DMS79 treated with DMSO at 0.1 percent for 48 hours (cell line): ENCODE measurements around the gene SLC16A8.
"Not testable (repeated sequence)": the region's sequence is repeated elsewhere in the genome, so short reads cannot be mapped to it uniquely, and the experiment has no call there.

Experiments used
- DNase-seq: peaks from one replicate; lab custom pipeline; 2025; lab: John Stamatoyannopoulos, UW

Gene SLC16A8

DNA sequence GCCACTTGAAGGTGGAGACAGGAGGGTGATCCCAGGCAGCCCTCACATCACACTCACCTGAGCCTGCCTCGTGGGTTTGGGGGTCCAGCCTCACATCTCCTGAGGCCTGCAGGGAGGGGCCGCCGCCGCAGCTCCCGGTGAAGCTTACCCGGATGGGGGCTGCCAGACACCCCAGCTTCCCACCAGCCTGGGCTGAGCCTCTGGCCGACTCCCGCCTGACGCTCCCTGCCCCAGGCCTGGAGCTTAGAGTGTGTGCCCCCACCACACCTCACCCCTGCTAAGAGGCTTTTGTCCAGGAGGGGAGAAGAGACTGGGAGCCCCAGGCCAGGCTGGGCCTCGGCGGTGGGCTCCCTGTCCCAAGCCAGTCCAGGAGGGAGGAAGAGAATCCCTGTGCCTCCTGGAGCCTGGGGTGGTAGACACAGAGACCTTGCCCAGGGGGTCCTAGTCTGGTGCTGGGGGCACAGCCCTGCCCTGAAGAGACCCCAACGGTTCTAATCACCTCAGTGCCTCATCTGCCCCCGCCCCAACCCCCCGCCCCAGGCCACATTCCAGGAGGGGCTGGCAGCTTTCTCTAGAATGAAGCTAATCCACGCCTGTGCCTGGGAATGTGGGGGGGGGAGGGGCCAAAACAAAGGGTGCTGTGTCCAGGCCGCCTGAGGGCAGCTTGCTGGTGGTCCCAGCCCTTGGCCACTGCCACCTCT lies at the start of gene SLC16A8:
TSS of gene SLC16A8 (minus strand) at position 254 of the 701 bp plus-strand sequence. CDS start 1,311 bp downstream, outside the sequence.
- DNase-seq: no peak

GRCh38 chr22:38133331-38133730 lies 49.3 kb upstream of the SLC16A8 start:
- DNase-seq: no peak

DNA sequence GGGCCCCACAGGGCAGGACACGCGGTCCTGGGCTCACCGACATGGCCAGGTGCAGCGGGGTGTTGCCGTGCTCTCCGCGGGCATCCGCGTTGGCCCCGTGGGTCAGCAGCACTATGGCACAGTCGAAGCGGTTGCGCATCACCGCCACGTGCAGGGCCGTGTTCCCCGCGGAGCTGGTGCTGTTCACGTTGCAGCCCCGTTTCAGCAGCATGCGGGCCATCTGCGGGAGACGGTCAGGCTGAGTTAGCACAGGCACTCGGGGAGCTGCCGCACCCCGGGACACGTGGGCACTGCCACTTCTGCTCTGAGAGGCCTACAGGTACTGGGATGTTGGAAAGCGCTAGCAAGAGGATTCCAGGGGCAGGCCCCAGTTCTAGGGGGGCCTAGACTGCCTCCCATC lies 48.8 kb upstream of the SLC16A8 start:
- DNase-seq: no peak

DNA sequence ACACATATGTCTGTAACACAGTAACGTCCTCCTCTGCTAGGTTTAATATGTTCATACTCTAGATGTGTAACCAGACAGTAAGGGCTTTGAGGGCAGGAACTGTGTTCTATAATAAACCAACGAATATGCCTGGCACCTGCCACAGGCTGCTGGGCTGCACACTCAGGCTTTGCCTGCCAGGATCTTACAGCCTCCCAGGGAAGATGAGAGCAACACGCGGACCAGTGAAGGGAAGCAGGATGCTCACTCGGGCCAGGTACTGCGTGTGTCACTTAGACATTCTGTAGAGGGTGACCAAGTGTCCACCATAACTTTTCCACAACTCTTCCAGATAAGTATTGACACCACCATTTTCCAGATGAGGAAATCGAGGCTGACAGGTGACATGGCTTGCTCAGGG lies 48.2 kb upstream of the SLC16A8 start:
- no peak for DNase-seq

- DNase-seq: no peak
Measured at GRCh38 chr22:38131399-38131798, 47.4 kb upstream of the SLC16A8 start.

DNA sequence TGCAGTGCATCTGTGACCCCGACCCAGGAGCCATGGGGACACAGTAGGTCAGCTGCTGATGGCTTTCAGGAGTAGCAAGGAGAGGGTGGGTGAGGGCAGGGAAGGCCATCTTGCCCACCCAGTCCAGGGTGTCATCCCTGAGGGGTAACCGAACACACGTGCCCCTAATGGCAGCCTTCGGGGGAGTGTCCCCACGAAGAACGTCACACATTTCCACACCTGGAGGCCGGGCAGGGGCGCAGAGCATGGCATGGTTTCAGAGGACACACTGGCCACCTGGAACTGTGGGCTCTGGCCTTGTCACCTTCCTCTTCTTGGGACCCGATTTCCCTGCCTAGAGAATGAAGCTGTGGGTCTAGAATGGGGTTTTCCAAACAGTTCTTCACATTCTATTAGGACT lies 45.9 kb upstream of the SLC16A8 start:
- DNase-seq: no peak

GRCh38 chr22:38129021-38129420 lies 45.0 kb upstream of the SLC16A8 start:
- no peak for DNase-seq

DNA sequence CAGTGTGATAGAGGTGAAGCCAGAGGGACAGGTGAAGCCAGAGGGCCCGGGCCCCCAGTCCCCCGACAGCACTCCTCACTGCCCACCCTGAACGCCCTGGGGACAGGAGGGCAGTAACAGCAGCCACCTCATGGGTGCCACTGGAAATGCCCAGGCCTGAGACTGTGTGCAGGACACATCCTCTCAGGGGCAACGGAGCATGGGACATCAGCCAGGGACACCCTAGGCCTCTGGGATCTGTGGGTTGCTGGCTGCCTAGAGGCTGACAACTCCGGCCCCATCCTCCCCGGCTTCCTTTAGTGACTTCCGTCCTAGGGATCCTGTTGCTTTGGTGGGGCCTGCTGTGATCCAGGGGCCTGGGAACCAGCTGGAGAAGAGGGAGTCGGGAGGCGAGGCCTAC lies 43.9 kb upstream of the SLC16A8 start:
- DNase-seq: no peak

GRCh38 chr22:38126928-38127668 lies 43.1 kb upstream of the SLC16A8 start:
- no peak for DNase-seq

DNA sequence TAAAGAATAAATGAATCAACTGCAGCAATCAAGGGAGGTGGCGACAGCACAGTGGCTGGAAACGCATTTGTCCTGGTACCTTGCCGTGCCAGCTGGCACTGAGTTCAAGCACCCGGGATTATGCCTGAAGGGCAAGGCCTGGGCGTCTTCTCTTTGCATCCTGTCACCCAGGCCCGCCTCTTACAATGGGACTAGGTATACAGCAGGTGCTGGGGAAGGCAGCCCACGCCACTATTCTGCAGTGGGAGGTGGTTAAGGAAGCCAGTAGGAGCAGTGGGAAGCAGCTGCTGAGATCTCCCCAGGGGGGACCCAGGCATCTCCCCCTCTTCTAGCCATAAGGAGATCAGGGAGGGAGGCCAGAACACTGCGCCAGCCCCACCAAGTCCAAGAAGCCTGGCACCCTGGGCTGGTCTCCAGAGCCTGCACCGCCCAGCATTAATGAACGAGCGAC lies 41.8 kb upstream of the SLC16A8 start:
- no peak for DNase-seq

GRCh38 chr22:38125038-38125610 lies 41.1 kb upstream of the SLC16A8 start:
- no peak for DNase-seq

- DNase-seq: no peak
Measured at GRCh38 chr22:38124236-38124974, 40.4 kb upstream of the SLC16A8 start.

DNA sequence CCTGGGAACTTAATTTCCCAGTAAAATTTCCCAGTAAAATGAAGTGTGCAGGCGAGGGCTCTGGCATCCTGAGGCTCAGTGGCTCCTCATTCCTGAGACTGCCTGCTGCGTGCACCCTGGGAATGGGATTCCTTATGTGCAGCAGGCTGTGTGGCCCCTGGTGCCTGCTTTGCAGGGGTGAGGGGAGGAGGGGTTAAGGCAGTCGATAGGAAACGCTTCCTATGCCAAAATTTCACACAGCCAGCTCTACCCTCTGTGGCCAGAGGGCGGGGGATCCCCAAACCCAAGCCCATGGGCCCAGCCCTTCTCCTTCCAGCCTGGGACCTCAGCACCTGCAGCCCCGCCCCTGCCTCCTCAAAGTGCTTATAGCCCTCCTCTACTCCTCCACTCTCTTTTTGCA lies 38.6 kb upstream of the SLC16A8 start:
- DNase-seq: no peak

GRCh38 chr22:38120359-38121110 lies 36.6 kb upstream of the SLC16A8 start:
- DNase-seq: no peak

DNA sequence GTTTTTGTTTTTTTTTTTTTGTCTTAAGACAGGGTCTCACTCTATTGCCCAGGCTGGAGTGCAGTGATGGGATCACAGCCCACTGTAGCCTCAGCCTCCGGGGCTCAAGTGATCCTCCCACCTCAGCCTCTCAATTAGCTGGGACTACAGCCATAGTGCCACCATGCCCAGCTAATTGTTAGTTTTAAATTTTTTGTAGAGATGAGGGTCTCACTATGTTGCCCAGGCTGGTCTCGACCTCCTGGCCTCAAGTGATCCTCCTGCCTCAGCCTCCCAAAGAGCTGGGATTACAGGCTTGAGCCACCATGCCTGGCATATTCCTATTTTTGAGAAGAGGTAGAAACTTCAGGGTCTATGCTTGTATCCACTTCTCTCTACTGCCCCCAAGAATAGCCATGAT lies 34.8 kb upstream of the SLC16A8 start:
- not testable (repeated sequence) for DNase-seq

DNA sequence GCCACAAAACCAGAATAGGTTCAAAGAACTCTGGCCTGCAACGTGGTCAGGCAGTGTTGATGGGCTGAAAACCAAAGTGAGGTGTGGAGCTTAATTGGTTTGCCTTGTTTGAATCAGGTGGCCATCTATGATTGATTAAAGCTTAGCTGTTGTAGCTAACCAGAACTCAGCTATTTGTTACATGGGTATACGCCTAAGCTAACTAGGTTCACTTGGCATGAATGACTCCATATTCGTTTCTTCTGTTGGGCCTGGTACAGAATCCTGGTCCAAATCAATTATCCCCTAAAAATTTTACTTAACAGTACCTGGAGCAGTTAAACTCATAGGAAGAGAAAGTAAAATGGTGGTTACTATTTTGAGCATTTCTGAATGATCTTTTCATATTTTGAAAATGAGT lies 34.2 kb upstream of the SLC16A8 start:
- DNase-seq: no peak

- DNase-seq: not testable (repeated sequence)
Measured at GRCh38 chr22:38117556-38117955, 33.6 kb upstream of the SLC16A8 start.

DNA sequence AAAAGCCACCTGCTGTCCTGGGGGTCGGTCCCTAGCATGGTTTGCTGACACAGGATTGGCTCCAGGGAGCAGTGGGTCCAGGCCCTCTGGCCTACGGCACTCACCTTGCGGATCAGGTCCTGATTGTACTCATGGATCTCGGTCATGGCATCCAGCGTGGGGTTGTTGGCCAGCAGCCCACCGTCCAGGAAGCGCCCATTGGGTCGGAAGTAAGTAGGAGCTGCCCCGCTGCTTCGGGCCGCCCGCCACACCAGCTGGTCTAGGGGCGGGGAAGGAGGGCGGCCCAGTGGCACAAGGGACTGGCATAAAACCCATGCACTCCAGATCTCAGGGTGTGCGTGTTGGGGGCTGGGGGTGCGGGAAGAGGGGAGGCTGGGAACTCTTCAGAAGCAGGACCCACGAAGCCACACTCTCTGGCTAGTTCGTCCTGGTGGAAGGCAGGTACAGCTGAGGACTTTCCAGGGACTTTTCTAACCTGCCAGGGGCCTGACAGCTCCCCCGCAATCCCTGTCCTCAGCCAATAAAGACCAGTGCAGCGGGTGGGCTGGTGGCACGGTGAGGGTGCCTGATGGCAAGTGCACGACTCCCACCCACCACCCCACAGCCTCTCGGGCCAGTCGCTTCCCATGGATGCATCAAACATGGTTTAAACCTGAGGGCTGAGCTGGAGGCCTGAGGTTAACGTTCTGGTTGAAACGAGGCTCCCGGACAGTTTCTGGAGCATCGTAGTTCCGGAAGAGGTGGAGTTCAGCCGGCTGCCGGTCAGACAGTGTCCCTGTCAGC lies 31.6 kb upstream of the SLC16A8 start:
- DNase-seq: no peak

DNA sequence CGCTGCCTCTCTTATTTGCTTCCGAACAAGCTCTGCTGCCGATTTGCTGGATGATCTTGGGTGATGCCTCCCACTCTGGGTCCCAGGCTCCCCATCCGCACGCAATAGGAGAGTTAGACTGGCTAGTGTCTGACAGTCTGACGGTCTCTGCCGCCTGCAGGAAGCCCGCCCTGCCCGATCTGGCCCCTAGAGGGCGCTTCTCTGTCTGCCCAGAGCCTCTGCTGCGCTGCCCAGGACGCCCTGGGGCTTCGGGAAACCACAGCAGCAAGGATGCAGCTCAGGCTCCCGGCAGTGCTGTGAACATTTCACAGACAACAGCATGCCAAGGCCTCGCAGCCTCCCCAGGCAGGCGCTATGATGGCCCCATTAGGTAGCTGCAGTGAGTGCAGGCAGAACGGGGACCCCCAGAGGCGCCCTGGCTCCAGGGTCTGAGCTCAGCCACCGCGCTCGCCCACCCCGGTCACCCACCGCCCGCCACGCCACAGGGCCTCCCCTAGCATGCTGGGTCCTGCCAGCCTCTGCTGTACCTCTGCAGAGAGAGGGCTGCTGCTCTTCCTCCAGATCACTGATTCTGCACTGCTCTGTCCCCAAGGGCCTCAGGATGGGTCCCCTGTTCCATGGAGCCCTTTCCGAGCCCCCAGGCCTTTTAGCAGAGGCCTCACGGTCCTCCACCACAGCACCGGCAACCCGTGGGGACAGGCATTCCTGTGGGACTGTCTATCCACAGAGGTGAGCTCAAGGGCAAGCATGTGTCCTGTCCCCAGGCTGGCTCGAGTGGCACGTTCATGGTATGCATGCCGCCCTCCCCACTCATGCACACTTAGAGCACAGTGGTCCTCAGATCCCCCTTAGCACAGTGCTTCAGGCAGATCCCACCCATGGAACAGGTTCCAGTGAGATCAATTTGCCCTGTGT lies 30.8 kb upstream of the SLC16A8 start:
- peak; percentile 8 for DNase-seq

GRCh38 chr22:38112381-38112780 lies 28.4 kb upstream of the SLC16A8 start:
- DNase-seq: no peak
